CD1c-positive myeloid dendritic cell (primary cell): ENCODE measurements around the gene VTI1A.

Experiments
- DNase-seq: peaks from one replicate; pipeline ENCODE4 v3.0.0-alpha.2; 2016; ENCODE audit errors: extremely low spot score

VTI1A gene

DNA sequence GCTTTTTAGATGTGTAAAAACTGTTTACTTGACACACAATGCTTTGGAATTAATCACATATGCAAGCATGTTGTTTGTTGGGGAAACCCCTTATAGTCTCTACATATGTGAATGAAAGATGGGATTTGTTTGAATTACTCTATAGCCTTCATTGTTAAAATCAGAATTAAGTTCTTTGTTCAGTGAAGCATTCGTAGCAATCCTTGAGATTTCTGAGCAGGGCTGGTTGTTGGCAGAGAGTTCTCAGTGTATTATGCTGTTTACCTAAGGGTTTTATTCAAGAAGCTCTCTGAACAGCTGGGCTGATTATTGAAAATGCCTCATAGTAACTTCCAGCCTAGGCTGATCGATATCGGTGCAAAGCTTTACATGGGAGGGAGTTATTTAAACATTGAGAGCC, 190.9 kb downstream of the VTI1A start:
- no peak for DNase-seq

GRCh38 chr10:112639298-112639697, 192.3 kb downstream of the VTI1A start:
- no peak for DNase-seq

DNA sequence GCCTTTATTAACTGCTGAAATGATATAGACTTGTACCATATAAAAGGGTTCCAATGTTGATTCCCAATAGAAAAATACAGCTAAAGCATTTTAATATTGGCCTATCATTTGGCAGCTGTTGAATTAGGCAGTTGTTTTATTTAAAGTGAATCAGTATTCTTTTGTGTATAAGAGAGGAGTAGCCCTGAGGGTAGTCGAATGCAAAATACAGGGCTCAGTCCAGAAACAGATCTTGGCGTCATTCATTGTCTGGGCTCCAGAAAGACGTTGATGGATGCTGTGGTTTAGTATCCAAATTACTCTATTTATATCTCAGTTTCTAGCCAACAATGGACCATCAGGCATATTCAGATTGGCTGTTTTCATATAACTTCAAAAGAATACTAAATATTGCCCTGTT, 193.6 kb downstream of the VTI1A start:
- no peak for DNase-seq

DNA sequence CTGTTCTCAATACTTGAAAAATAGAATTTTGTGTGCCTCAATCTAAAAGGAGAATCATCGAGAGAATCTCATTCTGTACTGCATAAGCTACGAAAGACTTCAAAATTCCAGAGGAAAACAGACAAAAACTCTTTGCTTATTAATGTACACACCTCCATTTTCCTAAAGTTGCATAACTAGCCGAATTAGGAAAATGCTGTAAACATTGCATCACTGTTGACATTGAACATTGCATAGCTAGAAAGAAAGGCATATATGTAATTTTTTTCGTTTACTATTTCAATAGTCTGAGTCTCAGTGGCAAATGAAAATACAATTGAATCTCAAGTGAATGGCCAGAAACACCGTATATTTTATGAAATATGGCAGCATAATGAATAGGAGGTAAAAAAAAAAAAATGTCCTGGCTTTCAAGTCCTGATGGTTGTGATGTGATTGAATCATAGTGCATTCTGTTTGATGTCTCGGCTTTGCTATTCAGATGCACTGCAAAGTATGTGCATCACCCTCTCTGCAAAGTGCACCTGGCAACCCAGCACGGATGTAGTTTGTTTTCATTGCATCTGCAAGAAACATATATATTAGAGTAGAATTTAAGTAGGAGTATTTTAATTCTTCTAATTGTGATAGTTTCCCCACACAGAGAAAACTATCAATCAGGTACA, 196.7 kb downstream of the VTI1A start:
- DNase-seq, result no peak

DNA sequence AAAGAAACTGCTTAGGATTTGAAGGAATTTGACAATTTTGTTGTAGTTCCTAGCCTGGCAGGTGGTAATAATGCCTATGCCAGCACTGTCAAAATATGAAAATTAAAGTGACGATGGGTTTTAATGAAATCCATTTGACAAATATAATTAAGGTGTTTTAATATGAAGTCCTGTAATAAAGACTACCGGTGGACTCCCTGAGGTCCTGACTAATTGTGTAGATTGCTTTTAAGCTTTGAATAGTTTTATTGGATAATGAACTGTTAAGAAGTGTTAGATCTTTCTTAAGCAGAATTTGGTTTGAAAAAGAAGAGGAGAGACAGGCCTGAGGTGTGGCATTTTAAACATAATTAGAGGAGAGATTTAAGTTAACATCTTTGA, 197.2 kb downstream of the VTI1A start:
- no peak for DNase-seq

DNA sequence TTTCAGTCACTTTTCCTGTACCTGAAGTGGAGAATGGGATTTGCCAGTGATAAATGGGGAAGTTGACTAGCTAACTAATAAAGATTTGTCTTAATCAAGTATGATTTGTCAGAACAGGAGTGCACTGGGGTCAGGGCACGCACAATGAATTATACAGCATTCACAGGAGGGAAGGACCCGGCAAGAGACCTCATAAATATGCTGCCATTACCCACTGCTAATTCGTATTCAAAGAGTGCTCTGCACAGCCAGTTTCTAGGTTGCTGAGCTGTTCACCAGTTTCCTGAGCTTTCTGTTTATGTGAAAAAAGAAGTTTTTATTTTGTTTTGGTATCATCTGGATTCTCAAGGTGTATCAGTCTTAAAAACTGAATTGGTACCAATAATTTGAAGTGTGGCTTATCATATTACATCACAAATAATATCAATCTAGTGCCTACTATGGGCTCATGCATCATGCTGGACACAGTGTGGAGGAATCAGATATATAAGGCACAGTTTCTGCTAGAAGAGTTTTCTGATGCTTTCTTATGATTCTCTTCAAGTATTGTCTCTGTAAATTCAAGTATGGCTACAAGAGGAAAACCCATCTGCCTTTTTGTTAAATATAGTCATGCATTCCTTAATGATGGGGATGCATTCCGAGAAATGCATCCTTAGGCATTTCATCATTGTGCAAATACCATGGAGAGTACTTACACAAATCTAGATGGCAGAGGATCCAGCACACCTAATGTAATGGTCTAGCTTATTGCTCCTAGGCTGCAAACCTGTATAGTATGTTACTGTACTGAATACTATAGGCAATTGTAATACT, 202.2 kb downstream of the VTI1A start:
- no peak for DNase-seq

- DNase-seq, result no peak
Measured at GRCh38 chr10:112649822-112650152, 202.8 kb downstream of the VTI1A start.

DNA sequence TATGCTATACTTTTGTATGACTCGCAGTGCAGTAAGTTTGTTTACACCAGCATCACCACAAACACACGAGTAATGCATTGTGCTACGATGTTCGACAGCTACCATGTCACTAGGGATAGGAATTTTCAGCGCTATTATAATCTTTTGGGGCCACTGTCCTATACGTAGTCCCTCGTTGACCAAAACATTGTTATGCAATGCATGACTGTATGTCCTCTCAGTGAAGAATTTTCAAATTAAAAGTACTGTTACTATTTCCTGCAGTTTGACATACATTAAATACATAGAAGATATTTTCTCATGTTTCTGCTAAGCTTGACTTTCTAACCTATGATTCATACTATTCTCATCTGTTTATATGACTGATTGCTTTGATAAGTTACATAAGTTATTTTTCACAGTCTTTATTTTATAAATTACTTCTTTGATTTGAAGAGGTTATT, 203.6 kb downstream of the VTI1A start:
- DNase-seq, result no peak

DNA sequence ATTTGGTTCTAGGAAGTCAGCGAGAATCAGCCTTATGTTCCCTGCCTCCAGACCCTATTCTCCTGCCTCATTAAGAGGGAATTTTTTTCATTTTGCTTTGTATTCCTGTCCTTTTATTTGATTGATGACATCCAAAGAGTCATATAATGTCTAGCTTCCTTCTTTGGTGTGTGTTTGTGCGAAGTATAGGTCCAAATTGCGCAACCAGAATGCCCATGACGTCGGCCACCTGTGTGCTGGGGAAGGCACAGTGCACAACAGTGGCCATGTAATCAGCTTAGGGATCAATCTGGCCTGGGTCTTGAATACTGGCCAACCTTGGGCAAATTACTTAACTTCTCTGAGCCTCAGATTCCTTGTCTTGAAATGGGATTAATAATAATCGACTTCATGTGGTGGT, 206.2 kb downstream of the VTI1A start:
- no peak for DNase-seq

DNA sequence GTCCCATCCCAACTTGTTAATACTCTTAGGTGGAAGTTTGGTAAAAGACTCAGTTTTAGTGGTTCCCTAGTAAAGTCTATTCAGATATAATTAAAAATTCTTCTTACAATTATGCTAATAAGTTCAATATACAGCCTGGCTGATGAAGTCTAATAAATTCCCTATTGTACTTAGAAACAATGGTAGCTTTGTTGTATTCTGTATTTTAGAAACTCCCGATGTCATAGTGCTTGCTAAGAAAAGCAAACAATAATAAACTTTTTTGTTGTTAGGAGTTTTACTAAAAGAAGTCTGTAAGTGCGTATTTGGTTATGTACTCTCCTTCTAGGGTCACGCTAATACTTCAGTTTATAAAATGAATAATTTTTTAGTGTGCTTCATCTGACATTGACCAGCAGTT, 206.8 kb downstream of the VTI1A start:
- DNase-seq, result no peak

DNA sequence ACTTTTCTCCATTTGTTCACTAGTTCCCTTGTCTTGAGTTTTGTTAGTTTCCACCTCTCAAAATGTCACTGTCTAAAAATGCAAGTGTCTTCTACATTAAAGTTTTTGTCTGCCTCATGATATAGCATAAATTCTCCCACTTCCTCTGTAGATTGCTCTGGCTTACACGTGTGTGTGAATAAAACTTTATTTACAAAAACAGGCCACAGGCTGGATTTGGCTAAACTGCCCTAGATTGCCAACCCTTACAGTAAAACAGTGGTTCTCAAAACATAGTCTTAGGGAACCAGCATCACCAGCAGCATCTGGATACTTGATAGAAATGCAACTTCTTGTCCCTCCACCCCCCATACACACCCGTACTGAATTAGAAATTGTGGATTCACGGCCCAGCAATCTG, 207.8 kb downstream of the VTI1A start:
- DNase-seq, result no peak

DNA sequence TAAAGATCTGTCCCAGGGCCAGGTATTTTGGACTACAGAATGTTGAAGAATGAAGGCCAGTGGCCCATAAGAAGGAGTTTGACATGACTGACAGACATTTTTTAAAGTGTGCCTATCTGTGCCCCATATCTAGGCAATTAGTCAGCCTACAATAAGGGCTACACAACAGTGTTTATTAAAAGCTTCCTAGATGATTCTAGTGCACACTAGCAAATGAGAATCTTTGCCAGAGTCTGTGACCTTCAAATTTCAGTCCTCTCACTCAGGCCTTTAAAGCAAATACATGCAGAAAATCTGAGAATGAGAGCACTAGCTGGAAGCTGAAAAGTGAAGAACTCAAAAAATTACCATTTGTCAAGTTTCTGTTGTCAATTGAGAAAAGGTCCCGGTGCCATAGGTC, 208.7 kb downstream of the VTI1A start:
- DNase-seq, result no peak

DNA sequence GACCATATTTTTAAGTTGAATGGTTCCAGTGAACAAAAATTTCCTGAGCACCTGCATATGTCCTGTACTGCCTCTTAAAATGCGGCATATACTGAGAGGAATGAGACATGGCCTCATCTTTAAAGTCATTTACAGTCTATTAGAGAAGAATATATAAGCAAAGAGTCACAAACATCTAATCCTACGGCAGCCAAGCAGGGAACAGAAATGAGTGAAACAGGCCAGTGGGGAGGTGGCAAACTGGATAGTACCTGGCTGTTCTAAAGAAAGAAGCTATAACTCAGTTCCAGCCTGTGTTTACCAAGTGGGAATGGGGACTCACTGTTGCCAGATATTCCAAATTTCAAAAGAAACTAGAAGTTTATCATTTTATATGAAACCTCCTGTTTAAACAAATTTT, 211.4 kb downstream of the VTI1A start:
- DNase-seq, result no peak

DNA sequence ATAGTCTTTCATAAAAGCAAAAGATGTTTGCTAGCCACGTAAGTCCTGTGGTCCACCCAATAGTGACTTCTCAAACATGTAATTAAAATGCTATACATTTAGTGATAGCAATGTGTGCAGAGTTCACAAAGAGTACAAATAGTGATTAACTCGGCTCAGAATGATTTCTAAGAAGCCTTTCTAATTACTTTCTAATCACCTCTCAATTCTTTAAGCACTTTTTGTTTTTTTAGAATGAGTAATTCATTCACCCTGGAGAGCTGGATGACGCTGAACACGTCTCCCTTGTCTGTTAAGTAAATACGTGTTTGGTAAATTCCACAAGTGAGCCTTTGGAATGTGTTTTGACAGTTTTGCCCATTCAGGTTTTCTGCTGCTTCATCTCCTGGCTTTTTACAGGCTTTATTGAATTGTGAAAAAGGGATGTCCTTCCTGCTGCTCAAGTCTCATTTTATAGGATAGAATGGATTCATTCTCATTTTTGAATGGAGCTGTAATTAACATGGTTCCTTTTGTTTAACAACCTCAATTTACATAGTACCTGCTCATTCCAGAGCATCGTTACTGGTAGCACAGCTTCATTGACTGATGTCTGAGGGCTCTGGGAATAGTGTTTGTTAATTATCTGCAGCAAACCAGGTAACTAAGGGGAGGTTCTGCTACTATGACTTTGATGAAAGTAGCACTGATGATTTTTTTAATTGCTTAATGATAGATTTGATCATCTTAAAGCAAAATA, 212.1 kb downstream of the VTI1A start:
- no peak for DNase-seq

GRCh38 chr10:112663234-112664125, 216.5 kb downstream of the VTI1A start:
- peak; percentile 41 for DNase-seq

GRCh38 chr10:112666094-112666493, 219.1 kb downstream of the VTI1A start:
- DNase-seq, result no peak

DNA sequence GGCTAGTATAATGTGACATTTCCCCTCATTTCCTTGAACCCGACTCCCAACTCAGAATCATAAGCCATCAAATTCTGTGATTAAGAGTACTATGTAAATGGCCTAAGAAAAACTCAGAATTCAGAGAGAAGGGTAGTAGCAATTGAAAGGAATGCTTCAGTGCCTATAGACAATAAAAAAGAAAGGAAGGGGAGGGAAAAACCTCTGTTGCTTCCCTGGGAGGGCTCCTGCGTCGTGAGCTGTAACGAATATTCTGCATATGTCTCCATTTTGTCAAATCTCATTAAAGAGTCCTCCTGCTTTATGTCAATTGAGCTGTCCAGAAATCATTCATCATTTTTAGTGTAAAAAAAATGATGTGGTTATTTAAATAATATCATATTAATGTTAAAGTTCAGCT, 223.0 kb downstream of the VTI1A start:
- DNase-seq, result no peak

- no peak for DNase-seq
Measured at GRCh38 chr10:112671743-112672142, 224.7 kb downstream of the VTI1A start.

DNA sequence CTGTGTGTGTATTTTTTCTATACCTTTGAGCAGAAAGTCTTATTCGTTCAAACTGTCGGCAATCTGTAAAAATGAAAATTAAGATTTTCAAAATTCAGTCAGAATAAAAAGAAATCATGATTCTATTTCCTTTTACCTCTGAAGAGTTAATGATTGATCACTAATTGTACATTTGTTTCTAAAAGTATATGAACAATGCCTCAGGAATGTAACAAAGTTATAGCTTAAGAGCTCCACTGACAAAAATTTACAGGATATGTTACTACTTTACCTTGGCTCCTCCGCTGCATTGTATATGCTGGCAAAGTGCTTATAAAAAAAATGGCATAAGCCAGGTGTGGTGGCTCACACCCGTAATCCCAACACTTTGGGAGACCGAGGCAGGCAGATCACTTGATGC, 225.7 kb downstream of the VTI1A start:
- DNase-seq, result no peak

GRCh38 chr10:112675560-112676083, 228.6 kb downstream of the VTI1A start:
- no peak for DNase-seq

DNA sequence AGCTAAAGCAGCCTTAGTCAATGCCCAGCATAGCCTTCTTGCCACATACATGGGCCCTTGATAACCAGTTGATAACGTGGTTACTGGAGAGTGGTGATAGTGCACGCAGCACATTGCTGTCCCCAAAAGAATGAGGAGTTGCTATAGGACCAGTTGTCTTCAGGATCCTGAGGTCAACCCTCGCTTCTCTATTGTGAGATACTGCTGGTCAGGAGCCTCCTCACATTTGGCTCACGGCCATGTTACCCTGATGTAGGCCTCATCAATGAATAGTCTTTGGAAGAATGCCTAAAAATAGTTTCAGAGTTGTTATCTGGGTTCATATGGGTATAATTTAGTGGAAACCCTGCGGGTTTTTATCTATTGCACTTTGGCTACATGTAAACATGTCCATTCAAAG, 230.7 kb downstream of the VTI1A start:
- DNase-seq, result no peak

GRCh38 chr10:112678581-112678980, 231.6 kb downstream of the VTI1A start:
- no peak for DNase-seq
